Endometrium (tissue), 2 donors: ENCODE data around the gene DDX18.
A peak's percentile ranks its signal among the peaks of the same experiment; 100 is the strongest.
"Not testable (repeated sequence)": the region's sequence is repeated elsewhere in the genome, so short reads cannot be mapped to it uniquely, and the experiment has no call there.

Experiments used
- FAIRE-seq: peaks from 2 replicates; lab custom pipeline; 2012; peaks lifted over from hg19 to GRCh38; lab: Jason Lieb, UNC
- donor health status: control.
- donor health status: control.

The DDX18 gene

GRCh38 chr2:117814417-117815264 lies at the start of gene DDX18:
Gene DDX18, plus strand, starts transcription at chr2:117814691. Its CDS starts 87 bp downstream, at chr2:117814778.
- peak; percentile 95 for FAIRE-seq

- FAIRE-seq, result no peak
Observed at GRCh38 chr2:117770730-117771129, 43.8 kb upstream of the DDX18 start.

GRCh38 chr2:117771969-117772630 lies 42.4 kb upstream of the DDX18 start:
- peak; percentile 80 for FAIRE-seq

GRCh38 chr2:117774716-117775115 lies 39.8 kb upstream of the DDX18 start:
- no peak for FAIRE-seq

- FAIRE-seq, result no peak
Observed at GRCh38 chr2:117775703-117776219, 38.7 kb upstream of the DDX18 start.

- no peak for FAIRE-seq
Observed at GRCh38 chr2:117776888-117777287, 37.6 kb upstream of the DDX18 start.

- peak; percentile 72 for FAIRE-seq
Observed at GRCh38 chr2:117785740-117786139, 28.8 kb upstream of the DDX18 start.

GRCh38 chr2:117786520-117786919 lies 28.0 kb upstream of the DDX18 start:
- no peak for FAIRE-seq

GRCh38 chr2:117789505-117789904 lies 25.0 kb upstream of the DDX18 start:
- FAIRE-seq, result no peak

GRCh38 chr2:117794668-117795067 lies 19.8 kb upstream of the DDX18 start:
- FAIRE-seq, result no peak

GRCh38 chr2:117801826-117802225 lies 12.7 kb upstream of the DDX18 start:
- no peak for FAIRE-seq

- not testable (repeated sequence) for FAIRE-seq
Observed at GRCh38 chr2:117803644-117804325, 10.7 kb upstream of the DDX18 start.

GRCh38 chr2:117812443-117812842 lies 2.0 kb upstream of the DDX18 start:
- FAIRE-seq, result no peak

GRCh38 chr2:117815946-117816345 lies 1.5 kb downstream of the DDX18 start:
- no peak for FAIRE-seq

- FAIRE-seq, result no peak
Observed at GRCh38 chr2:117818921-117819320, 4.4 kb downstream of the DDX18 start.

GRCh38 chr2:117820444-117820843 lies 6.0 kb downstream of the DDX18 start:
- no peak for FAIRE-seq

GRCh38 chr2:117825437-117825836 lies 10.9 kb downstream of the DDX18 start:
- FAIRE-seq, result no peak

GRCh38 chr2:117827464-117827863 lies 13.0 kb downstream of the DDX18 start:
- FAIRE-seq, result not testable (repeated sequence)

- no peak for FAIRE-seq
Observed at GRCh38 chr2:117828870-117829269, 14.4 kb downstream of the DDX18 start.

GRCh38 chr2:117832332-117832731 lies 17.8 kb downstream of the DDX18 start:
- no peak for FAIRE-seq

- no peak for FAIRE-seq
Observed at GRCh38 chr2:117832905-117833613, 18.6 kb downstream of the DDX18 start.

- FAIRE-seq, result no peak
Observed at GRCh38 chr2:117833911-117834310, 19.4 kb downstream of the DDX18 start.
